Aorta (tissue), 5 donors: ENCODE data around the gene TBC1D1. TPM values are rescaled to one million over a fixed set of nuclear protein-coding genes. Genes with fewer than 3 reads are reported as not detected.

ENCODE experiments used
- ATAC-seq: fragments of 200-7000 bp; cut with Tn5 transposase; one replicate; pipeline ENCODE4 v1.9.1; 2022; ENCODE audit warnings: moderate library complexity; ENCODE audit not compliant: low FRiP score
- DNase-seq, 2 donors: peaks; one replicate each; pipeline ENCODE4 v3.0.0-alpha.2; 2020
- H3K27ac ChIP-seq, 2 donors: one replicate each; pipeline ENCODE4 v1.5.1; 2013; ENCODE audit warnings: low read length in 2 of 2, mild to moderate bottlenecking in 2 of 2, moderate library complexity in 2 of 2, control low read depth in 1 of 2, inconsistent platforms in 1 of 2, low read depth in 1 of 2
- H3K27me3 ChIP-seq, 2 donors: one replicate each; pipeline ENCODE4 v1.6.1; 2013; ENCODE audit warnings: control low read depth in 1 of 2, low read length in 1 of 2, mild to moderate bottlenecking in 1 of 2, moderate library complexity in 1 of 2; ENCODE audit not compliant: insufficient read depth in 2 of 2, control insufficient read depth in 1 of 2
- H3K36me3 ChIP-seq, 2 donors: one replicate each; pipeline ENCODE4 v1.6.1; 2013; ENCODE audit warnings: control low read depth in 1 of 2, low read length in 1 of 2, mild to moderate bottlenecking in 1 of 2; ENCODE audit not compliant: insufficient read depth in 2 of 2, control insufficient read depth in 1 of 2
- H3K4me1 ChIP-seq, 2 donors: one replicate each; pipeline ENCODE4 v1.6.1; 2013; ENCODE audit warnings: low read length in 2 of 2, control low read depth in 1 of 2, mild to moderate bottlenecking in 1 of 2, moderate library complexity in 1 of 2; ENCODE audit not compliant: insufficient read depth in 2 of 2, control insufficient read depth in 1 of 2
- H3K4me3 ChIP-seq, 2 donors: one replicate each; pipeline ENCODE4 v1.5.1; 2013; ENCODE audit warnings: low read length in 2 of 2, control low read depth in 1 of 2, mild to moderate bottlenecking in 1 of 2
- H3K9me3 ChIP-seq: one replicate; pipeline ENCODE4 v1.6.1; 2013; ENCODE audit warnings: mild to moderate bottlenecking, low read length; ENCODE audit not compliant: control insufficient read depth
- WGBS, 2 donors: extraction: QIAGEN DNeasy Blood & Tissue Kit; methylation state at CpG; one replicate each; pipeline ENCODE4 v1.1.7; 2013; 5-methylcytosine and 5-hydroxymethylcytosine counted together
- intact Hi-C, 2 donors: fragments of 100-400 bp; cut with DNase I; formaldehyde crosslinking; loops; one replicate each; pipeline versions ENCODE4 v1.14.2 to v1.15.0; 2022
- polyA plus RNA-seq, 2 donors: library from polyadenylated mRNA; stranded (reverse); fragments of 200-250 nt; gene quantifications; one replicate each; pipeline ENCODE4 v1.2.3, GENCODE V29; 2013
- total RNA-seq, 2 donors: library from RNA; stranded (reverse); fragmentation: NEBNext Ultra II Directional; extraction: Animal tissue kit (Norgen Biotek cat#: 25700); gene quantifications; one replicate each; pipeline ENCODE4 v1.2.1, GENCODE V29; 2021
- donor health status: healthy with polysubstance abuse.
- donor health status: Bipolar disorder and iron deficiency.
- donor health status: DM: no; HTN: no; CAD: no.
- donor health status: DM: no; HTN: no; CAD: no.
- donor health status: DM: yes; HTN: yes; CAD: no.

The TBC1D1 gene
- total and polyA plus RNA-seq, 4 donors, result 66.4 to 219 (median 115) TPM

GRCh38 chr4:37892641-37893040 lies 1.8 kb downstream of the TBC1D1 start:
- Histone ChIP-seq H3K4me3 (no peak overlapping the region), H3K27me3 (no peaks in the 10 kb centered on the region), H3K27ac (peak overlapping the region in 1 of 2 donors; percentile 17), H3K4me1 (peaks cover 5% of the 10 kb centered on the region in 2 donors), H3K9me3 (no peaks in the 10 kb centered on the region), H3K36me3 (no peaks in the 10 kb centered on the region)
- 51 to 57% methylated on average over 5 of the region's 5 CpGs for WGBS, 2 donors
- no peak for ATAC-seq
- DNase-seq, result no peak
- intact Hi-C loops, result loop anchor here (5.0 to 10.0 kb wide), 3 partner anchors 85 to 145 kb away; no protein-coding TSS in a partner anchor

- H3K27ac ChIP-seq, result peak overlapping the region in 1 of 2 donors; percentile 17
- intact Hi-C loops, result loop anchor here (5.0 to 10.0 kb wide), 3 partner anchors 84 to 144 kb away; no protein-coding TSS in a partner anchor
- no peaks in the 10 kb centered on the region for H3K9me3 ChIP-seq
- DNase-seq, result no peak
- ATAC-seq, result no peak
- H3K27me3 ChIP-seq, result no peaks in the 10 kb centered on the region
- no peak overlapping the region for H3K4me3 ChIP-seq
- H3K36me3 ChIP-seq, result no peaks in the 10 kb centered on the region
- 85 to 86% methylated on average over 3 of the region's 3 CpGs for WGBS, 2 donors
- H3K4me1 ChIP-seq, result peaks cover 5% of the 10 kb centered on the region in 2 donors
Observed at GRCh38 chr4:37893164-37893563, 2.3 kb downstream of the TBC1D1 start.

GRCh38 chr4:37895271-37895670 lies 4.4 kb downstream of the TBC1D1 start:
- no peak overlapping the region for H3K27ac ChIP-seq
- no peak for DNase-seq
- 75 to 82% methylated on average over 7 of the region's 7 CpGs for WGBS, 2 donors
- peaks cover 5% of the 10 kb centered on the region in 2 donors for H3K4me1 ChIP-seq
- no peaks in the 10 kb centered on the region for H3K9me3 ChIP-seq
- no peak overlapping the region for H3K4me3 ChIP-seq
- no peaks in the 10 kb centered on the region for H3K36me3 ChIP-seq
- intact Hi-C loops, result loop anchor here in 1 of 2 donors (10.0 kb wide), 1 partner anchor 140 kb away; no protein-coding TSS in a partner anchor
- H3K27me3 ChIP-seq, result no peaks in the 10 kb centered on the region
- no peak for ATAC-seq

GRCh38 chr4:37896206-37896860 lies 5.4 kb downstream of the TBC1D1 start:
- no peak overlapping the region for H3K27ac ChIP-seq

GRCh38 chr4:37902212-37902611 lies 11.3 kb downstream of the TBC1D1 start:
- Histone ChIP-seq H3K36me3 (no peaks in the 10 kb centered on the region), H3K4me3 (no peak overlapping the region), H3K27me3 (no peaks in the 10 kb centered on the region), H3K9me3 (no peaks in the 10 kb centered on the region), H3K27ac (no peak overlapping the region), H3K4me1 (peaks cover 3% of the 10 kb centered on the region in 2 donors)
- no peak for ATAC-seq
- no peak for DNase-seq
- intact Hi-C loops, result no loop called here
- WGBS, 2 donors, result 92 to 95% methylated on average over 7 of the region's 7 CpGs

More at GRCh38 chr4:37896206-37896860, 5.4 kb downstream of the TBC1D1 start:
- no peaks in the 10 kb centered on the region for H3K27me3 ChIP-seq
- ATAC-seq (no peak), DNase-seq (no peak)
- peaks cover 5% of the 10 kb centered on the region in 2 donors for H3K4me1 ChIP-seq
- no peak overlapping the region for H3K4me3 ChIP-seq
- H3K9me3 ChIP-seq, result no peaks in the 10 kb centered on the region
- intact Hi-C loops, result loop anchor here in 1 of 2 donors (10.0 kb wide), 1 partner anchor 138 kb away; no protein-coding TSS in a partner anchor
- no peaks in the 10 kb centered on the region for H3K36me3 ChIP-seq

GRCh38 chr4:37902738-37903693 lies 12.1 kb downstream of the TBC1D1 start:
- Histone ChIP-seq H3K4me3 (no peak overlapping the region), H3K4me1 (peaks cover 3% of the 10 kb centered on the region in 2 donors), H3K27me3 (no peaks in the 10 kb centered on the region), H3K9me3 (no peaks in the 10 kb centered on the region), H3K36me3 (no peaks in the 10 kb centered on the region), H3K27ac (no peak overlapping the region)
- ATAC-seq, result no peak
- no peak for DNase-seq
- intact Hi-C loops, result no loop called here
- 86% methylated on average over 9 of the region's 9 CpGs for whole genome bisulfite sequencing, 2 donors

- no peak for DNase-seq
- H3K27ac ChIP-seq, result no peak overlapping the region
- ATAC-seq, result no peak
- intact Hi-C loops, result no loop called here
- 86 to 87% methylated on average over 3 of the region's 3 CpGs for WGBS, 2 donors
- H3K4me1 ChIP-seq, result peaks cover 3% of the 10 kb centered on the region in 2 donors
- no peaks in the 10 kb centered on the region for H3K9me3 ChIP-seq
- no peak overlapping the region for H3K4me3 ChIP-seq
- H3K27me3 ChIP-seq, result no peaks in the 10 kb centered on the region
- H3K36me3 ChIP-seq, result no peaks in the 10 kb centered on the region
Observed at GRCh38 chr4:37903901-37904300, 13.0 kb downstream of the TBC1D1 start.

- H3K9me3 ChIP-seq, result no peaks in the 10 kb centered on the region
- DNase-seq, result no peak
- H3K27ac ChIP-seq, result no peak overlapping the region
- WGBS, 2 donors, result 92 to 99% methylated on average over 3 of the region's 3 CpGs
- H3K4me3 ChIP-seq, result no peak overlapping the region
- intact Hi-C loops, result loop anchor here (5.0 kb wide), 2 partner anchors 62 to 67 kb away; no protein-coding TSS in a partner anchor
- H3K4me1 ChIP-seq, result peaks cover 3% of the 10 kb centered on the region in 2 donors
- ATAC-seq, result no peak
- H3K27me3 ChIP-seq, result no peaks in the 10 kb centered on the region
- H3K36me3 ChIP-seq, result no peaks in the 10 kb centered on the region
Observed at GRCh38 chr4:37904824-37905223, 13.9 kb downstream of the TBC1D1 start.
